Transverse colon (tissue), 3 donors: ENCODE measurements around the gene RAPGEF6.

Source experiments
- CTCF ChIP-seq, 5 experiments: fragments of 200-600 bp in 3 of 5; fragments of 450-650 bp in 2 of 5; sonication (generic) in 3 of 5; IDR thresholded peaks; 1 replicate in 2 of 5; 2 replicates in 3 of 5; pipeline ENCODE4 v1.5.1; 2016 to 2017; ENCODE audit warnings: antibody characterized with exemption in 5 of 5, inconsistent platforms in 3 of 5, mild to moderate bottlenecking in 2 of 5, moderate library complexity in 1 of 5
- POLR2A ChIP-seq: fragments of 450-650 bp; IDR thresholded peaks from one replicate; pipeline ENCODE4 v1.6.1; 2016; ENCODE audit warnings: antibody characterized with exemption, mild to moderate bottlenecking, moderate library complexity

DNA sequence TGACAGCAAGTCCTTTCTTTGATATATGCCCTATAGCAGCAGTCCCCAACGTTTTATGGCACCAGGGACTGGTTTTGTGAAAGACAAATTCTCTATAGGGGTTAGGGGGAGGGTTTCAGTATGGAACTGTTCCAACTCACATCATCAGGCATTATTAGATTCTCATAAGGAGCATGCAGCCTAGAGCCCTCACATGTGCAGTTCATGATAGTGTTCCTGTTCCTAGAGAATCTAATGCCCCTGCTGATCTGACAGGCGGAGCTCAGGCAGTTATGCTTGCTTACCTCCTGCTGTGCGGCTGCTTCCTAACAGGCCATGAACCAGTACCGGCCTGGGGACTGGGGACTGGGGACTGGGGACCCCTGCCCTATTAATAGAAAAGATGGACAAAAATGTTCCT is 2.7 kb upstream of the RAPGEF6 start:
- TF ChIP-seq CTCF (IDR thresholded peaks at IDR 0.05) (no peak), POLR2A (no peak)
